ENCODE data around the gene TTC5. TPM values are rescaled to one million over a fixed set of nuclear protein-coding genes. Genes with fewer than 3 reads are reported as not detected.
A peak's percentile ranks its signal among the peaks of the same experiment; 100 is the strongest.

Gene TTC5
- total RNA-seq, 2 experiments from 2014 or later: 17.9 to 21.0 TPM

GRCh38 chr14:20262642-20263128, 43.1 kb downstream of the TTC5 start:
- ChIA-PET CTCF (ENCODE audit: unreplicated experiment) (no interaction called here), POLR2A (no interaction called here)
- Histone ChIP-seq H4K20me1 (ENCODE audit: insufficient read depth, low read length) (no peaks in the 10 kb centered on the region), H3K4me1 (ENCODE audit: insufficient read depth, low read length, poor library complexity, severe bottlenecking) (no peaks in the 10 kb centered on the region), H2AFZ (ENCODE audit: low read length) (no peak overlapping the region), H3K36me3 (ENCODE audit: insufficient read depth, low read length) (no peaks in the 10 kb centered on the region), H3K27ac (ENCODE audit: low read depth, low read length, poor library complexity, severe bottlenecking) (no peak overlapping the region), H3K79me2 (ENCODE audit: insufficient read depth, low read depth, low read length) (no peaks in the 10 kb centered on the region), H3K4me2 (ENCODE audit: low read length) (no peak overlapping the region), H3K9me2 (ENCODE audit: insufficient read depth, low read length) (no peaks in the 10 kb centered on the region), H3K9me3 (ENCODE audit: low read length) (no peaks in the 10 kb centered on the region), H3K4me3 (ENCODE audit: low read depth, low read length, poor library complexity, severe bottlenecking) (no peak overlapping the region)
- TF ChIP-seq CTCF (conservative IDR thresholded peaks at IDR 0.05; ENCODE audit: low read length) (no peak), EZH2phosphoT487 (IDR thresholded peaks at IDR 0.05; ENCODE audit: borderline replicate concordance, low read depth, low read length) (no peak)
- DNase-seq (ENCODE audit: low spot score): no peak
- no TSS peak for BruUV-seq (replicated peaks)
- intact Hi-C loops (cut with micrococcal nuclease; ENCODE audit: unreplicated experiment): no loop called here

DNA sequence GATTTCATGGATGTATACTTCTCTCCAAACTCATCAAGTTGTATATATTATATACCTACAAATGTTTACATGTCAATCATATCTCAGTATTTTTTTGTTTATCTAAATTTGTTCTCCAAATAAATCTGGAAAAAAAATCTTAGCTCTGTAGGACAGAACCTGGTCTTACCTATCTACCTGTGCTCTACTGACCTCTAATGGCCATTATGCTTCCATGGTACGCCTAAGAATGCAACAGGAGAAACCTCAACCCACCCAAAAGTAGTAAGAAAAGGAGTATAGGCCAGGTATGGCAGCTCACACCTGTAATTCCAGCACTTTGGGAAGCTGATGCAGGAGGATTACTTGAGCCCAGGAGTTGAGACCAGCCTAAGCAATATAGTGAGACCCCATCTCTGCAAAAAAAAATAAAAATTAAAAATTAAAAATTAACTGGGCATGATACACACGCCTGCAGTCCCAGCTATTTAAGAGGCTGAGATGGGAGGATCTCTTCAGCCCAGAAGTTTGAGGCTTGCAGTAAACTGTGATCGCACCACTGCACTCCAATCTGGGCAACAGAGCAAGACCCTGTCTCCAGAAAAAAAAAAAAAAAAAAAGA, 58.0 kb downstream of the TTC5 start:
- Histone ChIP-seq H3K9me2 (ENCODE audit: insufficient read depth, low read length) (no peaks in the 10 kb centered on the region), H3K36me3 (ENCODE audit: insufficient read depth, low read length) (no peaks in the 10 kb centered on the region), H3K79me2 (ENCODE audit: insufficient read depth, low read depth, low read length) (no peaks in the 10 kb centered on the region), H4K20me1 (ENCODE audit: insufficient read depth, low read length) (no peaks in the 10 kb centered on the region), H3K9me3 (ENCODE audit: low read length) (no peaks in the 10 kb centered on the region), H2AFZ (ENCODE audit: low read length) (no peak overlapping the region), H3K27ac (ENCODE audit: low read depth, low read length, poor library complexity, severe bottlenecking) (no peak overlapping the region), H3K4me3 (ENCODE audit: low read depth, low read length, poor library complexity, severe bottlenecking) (no peak overlapping the region), H3K4me2 (ENCODE audit: low read length) (no peak overlapping the region), H3K4me1 (ENCODE audit: insufficient read depth, low read length, poor library complexity, severe bottlenecking) (no peaks in the 10 kb centered on the region)
- intact Hi-C loops (cut with micrococcal nuclease; ENCODE audit: unreplicated experiment): no loop called here
- ChIA-PET CTCF (ENCODE audit: unreplicated experiment) (no interaction called here), POLR2A (interaction anchor here (0.6 kb wide), 1 partner anchor 511 kb away, joined by 3 read pairs; no protein-coding TSS in a partner anchor)
- TF ChIP-seq CTCF (conservative IDR thresholded peaks at IDR 0.05; ENCODE audit: low read length): peak; percentile 76
- no peak for TF ChIP-seq EZH2phosphoT487 (IDR thresholded peaks at IDR 0.05; ENCODE audit: borderline replicate concordance, low read depth, low read length)
- peak; percentile 31 for DNase-seq (ENCODE audit: low spot score)
- BruUV-seq (replicated peaks): no TSS peak

Small RNAs within 50 kb of the gene (small RNA-seq; reads per million reads assigned to genes)
- gene SNORA79B (not detected), gene SNORD126 (213 reads per million, percentile 99 among the genes with 10 or more reads in this experiment)

Other genes with a start within 250 kb of the TTC5 start
- gene OR4L1, start 245.9 kb downstream of the TTC5 start, total RNA-seq (2014; rRNA removed; shearing (Covaris generic)): not detected in 2 replicates
- not detected in 2 replicates for gene OR4L1, start 245.9 kb downstream of the TTC5 start, total RNA-seq (2022)
- gene OR4K17, start 195.2 kb downstream of the TTC5 start, total RNA-seq (2014; rRNA removed; shearing (Covaris generic)): not detected in 2 replicates
- not detected in 2 replicates for gene OR4K17, start 195.2 kb downstream of the TTC5 start, total RNA-seq (2022)
- gene OR4N5, start 167.1 kb downstream of the TTC5 start, total RNA-seq (2014; rRNA removed; shearing (Covaris generic)): not detected in 2 replicates
- gene OR4N5, start 167.1 kb downstream of the TTC5 start, total RNA-seq (2022): not detected in 2 replicates
- gene OR11G2, start 115.1 kb downstream of the TTC5 start, total RNA-seq (2014; rRNA removed; shearing (Covaris generic)): not detected in 2 replicates
- gene OR11G2, start 115.1 kb downstream of the TTC5 start, total RNA-seq (2022): not detected in 2 replicates
- not detected in 2 replicates for gene OR11H6, start 82.2 kb downstream of the TTC5 start, total RNA-seq (2014; rRNA removed; shearing (Covaris generic))
- gene OR11H6, start 82.2 kb downstream of the TTC5 start, total RNA-seq (2022): not detected in 2 replicates
- not detected in 2 replicates for gene OR11H7, start 77.0 kb downstream of the TTC5 start, total RNA-seq (2014; rRNA removed; shearing (Covaris generic))
- gene OR11H7, start 77.0 kb downstream of the TTC5 start, total RNA-seq (2022): not detected in 2 replicates
- gene OR11H4, start 66.7 kb downstream of the TTC5 start, total RNA-seq (2014; rRNA removed; shearing (Covaris generic)): not detected in 2 replicates
- gene OR11H4, start 66.7 kb downstream of the TTC5 start, total RNA-seq (2022): not detected in 2 replicates
- 56.6 and 58.5 TPM in 2 replicates for gene CCNB1IP1, start 27.3 kb upstream of the TTC5 start, total RNA-seq (2014; rRNA removed; shearing (Covaris generic))
- gene CCNB1IP1, start 27.3 kb upstream of the TTC5 start, total RNA-seq (2022): 46.5 and 51.3 TPM in 2 replicates
- 44.4 and 45.3 TPM in 2 replicates for gene PARP2, start 37.7 kb upstream of the TTC5 start, total RNA-seq (2014; rRNA removed; shearing (Covaris generic))
- gene PARP2, start 37.7 kb upstream of the TTC5 start, total RNA-seq (2022): 55.4 and 59.1 TPM in 2 replicates
- 12.9 and 13.4 TPM in 2 replicates for gene TEP1, start 107.5 kb upstream of the TTC5 start, total RNA-seq (2014; rRNA removed; shearing (Covaris generic))
- 26.8 and 31.1 TPM in 2 replicates for gene TEP1, start 107.5 kb upstream of the TTC5 start, total RNA-seq (2022)
- 0.08 TPM in 1 of 2 replicates, not detected in the other for gene KLHL33, start 130.2 kb upstream of the TTC5 start, total RNA-seq (2014; rRNA removed; shearing (Covaris generic))
- gene KLHL33, start 130.2 kb upstream of the TTC5 start, total RNA-seq (2022): 0.09 and 0.11 TPM in 2 replicates
- 85.2 and 86.6 TPM in 2 replicates for gene OSGEP, start 148.9 kb upstream of the TTC5 start, total RNA-seq (2014; rRNA removed; shearing (Covaris generic))
- 68.8 and 76.6 TPM in 2 replicates for gene OSGEP, start 148.9 kb upstream of the TTC5 start, total RNA-seq (2022)
- gene APEX1, start 149.3 kb upstream of the TTC5 start, total RNA-seq (2014; rRNA removed; shearing (Covaris generic)): 110 and 117 TPM in 2 replicates
- gene APEX1, start 149.3 kb upstream of the TTC5 start, total RNA-seq (2022): 175 and 203 TPM in 2 replicates
- 23.3 and 26.9 TPM in 2 replicates for gene PIP4P1, start 155.5 kb upstream of the TTC5 start, total RNA-seq (2014; rRNA removed; shearing (Covaris generic))
- 43.6 and 44.7 TPM in 2 replicates for gene PIP4P1, start 155.5 kb upstream of the TTC5 start, total RNA-seq (2022)
- gene PNP, start 163.5 kb upstream of the TTC5 start, total RNA-seq (2014; rRNA removed; shearing (Covaris generic)): 120 and 127 TPM in 2 replicates
- 118 and 128 TPM in 2 replicates for gene PNP, start 163.5 kb upstream of the TTC5 start, total RNA-seq (2022)
- gene RNASE10, start 199.6 kb upstream of the TTC5 start, total RNA-seq (2014; rRNA removed; shearing (Covaris generic)): not detected in 2 replicates
- gene RNASE10, start 199.6 kb upstream of the TTC5 start, total RNA-seq (2022): 1.5 and 1.7 TPM in 2 replicates